GM12874 (cell line): ENCODE measurements around the gene PRDM1.

Experiments
- TF ChIP-seq, protein P1 (sequence below): IDR thresholded peaks from 2 replicates; pipeline ENCODE4 v1.5.1; 2011; ENCODE audit warnings: low read depth, mild to moderate bottlenecking, control low read depth, low read length, moderate library complexity; ENCODE audit not compliant: insufficient read depth

Gene PRDM1

DNA sequence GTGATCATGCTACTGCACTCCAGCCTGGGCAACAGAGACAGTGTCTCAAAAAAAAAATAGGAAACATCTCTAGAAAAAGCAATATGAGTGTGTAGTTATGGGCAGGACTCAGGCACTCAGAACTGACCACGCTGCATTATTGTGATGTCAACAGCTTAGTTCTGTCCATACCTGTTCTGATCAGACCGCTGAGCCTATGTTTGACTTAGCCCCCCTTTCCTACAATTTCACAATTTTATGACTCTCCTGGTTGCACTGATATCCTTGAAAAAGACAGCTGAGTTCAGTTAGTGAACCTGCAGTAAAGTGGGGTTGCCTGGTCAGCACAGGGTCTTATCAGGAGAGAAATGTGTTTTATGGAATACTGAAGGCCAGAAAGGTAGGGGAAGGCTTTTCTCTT, 37.8 kb upstream of the PRDM1 start:
- TF ChIP-seq, protein P1, sequence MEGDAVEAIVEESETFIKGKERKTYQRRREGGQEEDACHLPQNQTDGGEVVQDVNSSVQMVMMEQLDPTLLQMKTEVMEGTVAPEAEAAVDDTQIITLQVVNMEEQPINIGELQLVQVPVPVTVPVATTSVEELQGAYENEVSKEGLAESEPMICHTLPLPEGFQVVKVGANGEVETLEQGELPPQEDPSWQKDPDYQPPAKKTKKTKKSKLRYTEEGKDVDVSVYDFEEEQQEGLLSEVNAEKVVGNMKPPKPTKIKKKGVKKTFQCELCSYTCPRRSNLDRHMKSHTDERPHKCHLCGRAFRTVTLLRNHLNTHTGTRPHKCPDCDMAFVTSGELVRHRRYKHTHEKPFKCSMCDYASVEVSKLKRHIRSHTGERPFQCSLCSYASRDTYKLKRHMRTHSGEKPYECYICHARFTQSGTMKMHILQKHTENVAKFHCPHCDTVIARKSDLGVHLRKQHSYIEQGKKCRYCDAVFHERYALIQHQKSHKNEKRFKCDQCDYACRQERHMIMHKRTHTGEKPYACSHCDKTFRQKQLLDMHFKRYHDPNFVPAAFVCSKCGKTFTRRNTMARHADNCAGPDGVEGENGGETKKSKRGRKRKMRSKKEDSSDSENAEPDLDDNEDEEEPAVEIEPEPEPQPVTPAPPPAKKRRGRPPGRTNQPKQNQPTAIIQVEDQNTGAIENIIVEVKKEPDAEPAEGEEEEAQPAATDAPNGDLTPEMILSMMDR, result no peak

DNA sequence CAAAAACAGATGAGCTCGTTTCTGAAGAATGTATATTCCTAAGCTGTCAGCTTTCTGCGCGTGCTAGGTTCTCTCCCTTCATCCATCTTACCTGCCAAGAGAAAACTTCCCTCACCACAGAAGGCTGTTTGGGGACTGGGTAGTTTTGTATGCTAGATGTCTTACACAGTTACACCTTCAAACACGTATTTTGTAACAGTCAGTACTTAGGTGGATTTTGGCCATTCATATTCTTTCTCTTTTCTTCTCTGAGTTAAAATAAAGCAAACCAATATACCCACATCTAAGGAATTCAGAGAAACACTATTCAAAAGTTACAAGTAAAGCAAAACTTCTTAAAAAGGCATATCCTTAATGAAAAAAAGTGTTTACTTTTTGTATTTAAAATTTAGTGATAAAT, 35.6 kb upstream of the PRDM1 start:
- TF ChIP-seq, protein P1, result no peak

DNA sequence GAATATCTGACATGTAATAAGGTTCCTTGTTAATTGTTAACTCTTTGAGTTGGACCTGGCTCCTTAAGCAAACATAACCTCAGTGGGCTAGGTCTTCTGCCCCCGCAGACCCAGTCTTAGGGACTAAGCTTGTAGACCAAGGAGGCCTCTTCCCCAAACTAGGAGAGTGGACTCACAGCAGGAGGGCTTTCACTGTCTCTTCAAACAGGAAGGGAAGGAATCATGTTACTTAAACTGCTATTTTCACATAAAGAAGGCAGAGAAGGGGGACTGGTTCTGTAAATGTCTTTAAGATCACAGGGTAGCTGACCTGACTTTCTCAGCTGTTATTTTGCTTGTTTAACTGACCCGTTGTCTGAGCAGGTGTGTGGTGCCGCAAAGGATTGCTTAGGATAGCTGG, 34.9 kb upstream of the PRDM1 start:
- TF ChIP-seq, protein P1, result no peak

DNA sequence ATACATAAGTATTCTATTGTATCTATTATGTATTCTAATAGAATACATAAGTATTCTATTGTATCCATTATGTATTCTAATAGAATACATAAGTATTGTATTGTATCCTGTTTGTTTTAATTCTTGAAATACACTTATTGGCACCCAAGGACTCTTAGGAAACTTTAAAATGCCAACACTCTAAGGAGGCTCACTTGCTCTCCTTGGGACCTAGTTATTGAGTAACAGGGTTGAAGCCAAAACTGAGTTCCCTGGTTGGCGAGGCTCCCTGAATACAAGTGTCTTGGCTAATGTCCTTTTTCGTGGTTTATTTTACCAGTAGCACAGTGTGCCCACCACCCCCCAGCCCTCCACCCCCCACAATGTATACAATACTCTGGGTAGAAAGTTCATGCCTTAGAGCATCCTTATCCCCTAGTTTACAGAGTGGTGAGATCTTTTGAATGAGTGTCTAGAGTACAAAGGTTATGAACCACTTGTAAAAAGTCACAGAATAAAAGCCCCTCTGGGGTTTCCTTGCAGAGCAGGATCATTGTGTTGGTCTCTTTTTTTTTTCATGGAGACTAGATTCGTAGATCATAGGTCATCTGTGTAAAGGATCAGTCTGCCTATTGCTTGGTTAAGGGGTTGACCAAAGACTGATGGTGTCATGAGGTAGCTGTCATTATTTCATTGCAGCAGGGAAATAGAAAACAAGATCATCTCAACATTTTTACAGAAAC, 32.5 kb upstream of the PRDM1 start:
- TF ChIP-seq, protein P1, result no peak

DNA sequence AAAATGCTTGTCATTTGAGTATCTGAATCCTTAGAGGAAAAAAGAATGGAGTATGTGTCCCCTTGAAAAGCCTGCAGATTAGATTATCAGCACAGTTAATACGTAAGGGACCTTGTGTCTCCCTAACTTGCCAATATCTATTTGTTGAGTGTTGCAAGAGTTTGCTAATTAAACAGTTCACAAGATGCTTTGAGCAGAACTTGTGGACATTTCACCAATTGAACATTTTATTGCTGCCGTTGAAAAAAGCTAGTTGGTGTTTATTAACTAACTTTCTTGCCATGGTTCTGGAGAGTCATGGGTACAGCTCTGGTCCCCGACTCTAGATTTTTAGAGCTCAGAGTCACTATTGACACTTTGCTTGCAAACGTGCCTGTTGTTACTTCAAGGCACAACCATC, 30.6 kb upstream of the PRDM1 start:
- TF ChIP-seq, protein P1, result no peak

DNA sequence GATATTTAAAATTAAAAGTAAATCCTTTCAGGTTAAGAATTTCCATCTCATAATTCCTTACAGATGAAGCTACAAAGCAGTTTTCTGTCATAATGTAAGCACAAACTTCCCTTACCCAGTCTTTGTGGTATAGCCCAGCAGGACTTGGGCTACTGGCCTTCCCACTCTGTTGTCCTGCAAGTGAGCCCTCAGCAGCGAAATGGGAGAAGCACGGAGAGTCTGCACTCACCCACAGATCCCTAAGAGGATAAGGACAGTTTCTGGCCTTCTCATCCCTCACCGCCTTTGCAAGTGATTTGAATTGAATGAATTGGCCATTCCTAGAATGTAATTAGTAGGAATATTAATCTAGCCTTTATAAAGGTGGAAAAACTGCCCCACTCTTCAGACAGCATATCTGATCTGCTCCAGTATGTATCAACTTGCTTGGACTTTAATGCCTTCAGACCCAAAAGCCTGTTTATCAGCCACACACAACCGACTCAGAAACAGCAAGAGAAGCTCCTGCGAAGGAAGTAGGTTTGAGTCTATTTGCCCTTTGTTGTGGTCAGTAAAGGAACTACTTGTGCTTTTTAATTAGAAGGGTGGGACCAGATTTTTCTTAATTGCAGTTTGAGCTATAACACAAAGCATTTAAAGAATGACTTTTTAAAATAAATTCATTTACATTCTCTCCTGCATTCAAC, 29.9 kb upstream of the PRDM1 start:
- TF ChIP-seq, protein P1, result no peak

DNA sequence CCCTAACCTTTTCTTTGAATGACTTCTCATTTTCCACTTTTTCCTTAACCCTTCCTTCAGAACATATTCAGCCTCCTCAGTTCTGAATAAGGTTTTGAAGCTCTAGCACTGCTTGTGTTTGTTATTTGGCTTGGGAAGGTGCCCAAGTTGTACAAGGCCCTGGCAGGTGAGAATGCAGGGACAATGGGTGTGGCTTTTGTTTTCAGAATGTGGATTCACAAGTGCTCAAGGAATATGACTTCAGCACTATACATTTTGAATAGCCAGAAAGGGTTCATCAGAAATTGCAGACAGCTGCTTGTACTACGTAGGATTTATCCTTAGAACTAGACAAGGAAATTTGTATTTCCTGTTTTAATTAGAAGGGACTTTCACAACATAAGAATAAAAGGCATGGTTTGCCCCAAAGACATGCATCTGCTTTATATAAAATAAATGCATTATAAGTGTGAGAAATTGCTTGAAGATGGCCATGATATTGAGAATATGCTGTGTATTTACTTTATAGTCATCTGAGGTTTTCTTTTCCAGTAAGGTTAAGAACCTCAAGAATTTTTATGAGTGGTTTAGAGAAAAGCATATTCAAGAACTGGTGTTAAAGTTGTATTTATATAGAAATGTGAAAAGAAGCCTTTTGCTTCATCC, 29.3 kb upstream of the PRDM1 start:
- TF ChIP-seq, protein P1, result no peak
